ENCODE data around the gene PIGQ. TPM values are rescaled to one million over a fixed set of nuclear protein-coding genes. Genes with fewer than 3 reads are reported as not detected.

The PIGQ gene
- total RNA-seq, 1 experiment from 2014 or later, result 38.8 TPM

DNA sequence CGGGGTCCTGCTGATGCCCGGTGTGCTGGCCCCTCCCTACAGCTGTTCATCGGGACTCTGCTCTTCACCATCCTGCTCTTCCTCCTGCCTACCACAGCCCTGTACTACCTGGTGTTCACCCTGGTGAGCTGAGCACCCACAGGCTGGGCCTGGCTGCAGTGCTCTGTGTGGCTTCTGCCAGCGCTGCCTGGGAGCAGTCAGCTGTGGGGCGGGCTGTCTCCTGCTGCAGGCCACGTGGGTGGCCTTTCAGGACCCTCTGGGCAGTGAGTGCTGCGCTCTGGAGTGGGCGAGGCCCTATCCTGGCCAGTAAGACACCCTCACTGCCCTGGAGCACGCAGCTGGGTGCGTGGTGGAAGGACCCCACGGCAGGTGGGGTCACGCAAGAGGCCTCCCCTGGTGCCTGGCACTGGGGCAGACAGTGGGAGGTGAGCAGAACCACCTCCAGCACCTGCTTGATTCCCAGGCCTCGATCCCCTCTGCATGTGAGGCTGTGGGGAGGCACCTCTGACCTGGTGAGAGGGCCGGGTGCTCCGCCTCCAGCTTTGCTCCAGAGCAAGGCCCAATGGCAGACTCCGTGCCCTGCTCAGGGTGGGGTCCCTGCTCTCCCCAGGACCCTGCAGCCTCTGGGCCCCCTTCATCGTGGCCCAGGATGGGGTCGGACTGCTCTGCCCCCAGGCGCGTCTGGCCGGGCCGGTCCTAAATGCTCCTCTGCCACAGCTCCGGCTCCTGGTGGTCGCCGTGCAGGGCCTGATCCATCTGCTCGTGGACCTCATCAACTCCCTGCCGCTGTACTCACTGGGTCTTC lies 10.6 kb downstream of the PIGQ start:
- no peak for DNase-seq (ENCODE audit: low spot score)
- in situ Hi-C loops (cut with HindIII; ENCODE audit: low sequenced_read_pairs), result no loop called here

DNA sequence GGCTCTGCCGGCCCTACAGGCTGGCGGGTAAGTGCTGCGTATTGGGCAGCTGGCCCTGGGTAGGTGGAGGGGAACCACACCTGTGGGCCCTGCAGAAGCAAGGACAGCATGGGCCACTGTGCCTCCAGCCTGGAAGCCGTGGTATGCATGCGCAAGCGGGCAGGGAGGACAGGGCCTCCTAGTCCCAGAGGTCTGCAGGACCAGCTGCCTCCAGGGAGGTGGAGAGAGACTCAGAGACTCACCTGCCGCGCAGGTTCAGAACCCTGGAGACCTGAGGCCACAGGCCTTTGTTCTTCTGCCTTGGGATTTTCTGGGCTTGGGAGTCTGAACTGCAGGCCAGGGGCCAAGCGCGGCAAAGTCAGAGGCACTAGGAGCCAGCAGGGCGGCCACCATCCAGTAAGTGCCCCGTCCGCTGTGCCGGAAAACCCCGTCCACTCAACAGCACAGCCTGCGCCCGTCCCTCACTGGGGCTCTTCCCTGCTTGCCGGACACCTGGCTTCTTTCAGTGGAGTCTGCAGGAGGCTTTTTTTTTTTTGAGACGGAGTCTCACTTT lies 11.3 kb downstream of the PIGQ start:
- in situ Hi-C loops (cut with HindIII; ENCODE audit: low sequenced_read_pairs), result no loop called here
- DNase-seq (ENCODE audit: low spot score), result no peak

- no peak for DNase-seq (ENCODE audit: low spot score)
- in situ Hi-C loops (cut with HindIII; ENCODE audit: low sequenced_read_pairs), result no loop called here
Observed at GRCh38 chr16:582218-582613, 12.4 kb downstream of the PIGQ start.

GRCh38 chr16:582614-583331 lies 13.0 kb downstream of the PIGQ start:
- in situ Hi-C loops (cut with HindIII; ENCODE audit: low sequenced_read_pairs), result no loop called here

DNA sequence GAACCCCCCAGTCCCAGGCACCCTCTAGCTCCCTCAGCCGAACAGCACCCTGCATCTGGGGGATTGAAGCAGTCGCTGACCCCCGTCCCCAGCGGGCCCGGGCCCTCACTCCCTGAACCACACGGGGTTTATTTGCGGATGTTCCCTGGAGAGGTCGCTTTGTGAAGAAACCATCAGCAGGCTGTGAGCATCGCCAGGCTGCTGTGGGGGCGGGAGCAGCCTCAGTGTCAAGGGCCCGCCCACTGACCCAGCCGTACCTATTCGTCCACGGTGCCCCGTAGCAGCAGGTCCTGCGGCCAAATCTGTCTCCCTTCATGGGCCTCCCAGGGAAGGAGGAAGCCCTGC lies 13.7 kb downstream of the PIGQ start:
- in situ Hi-C loops (cut with HindIII; ENCODE audit: low sequenced_read_pairs), result no loop called here

More at GRCh38 chr16:582614-583331, 13.0 kb downstream of the PIGQ start:
- DNase-seq (ENCODE audit: low spot score), result peak; percentile 89

DNA sequence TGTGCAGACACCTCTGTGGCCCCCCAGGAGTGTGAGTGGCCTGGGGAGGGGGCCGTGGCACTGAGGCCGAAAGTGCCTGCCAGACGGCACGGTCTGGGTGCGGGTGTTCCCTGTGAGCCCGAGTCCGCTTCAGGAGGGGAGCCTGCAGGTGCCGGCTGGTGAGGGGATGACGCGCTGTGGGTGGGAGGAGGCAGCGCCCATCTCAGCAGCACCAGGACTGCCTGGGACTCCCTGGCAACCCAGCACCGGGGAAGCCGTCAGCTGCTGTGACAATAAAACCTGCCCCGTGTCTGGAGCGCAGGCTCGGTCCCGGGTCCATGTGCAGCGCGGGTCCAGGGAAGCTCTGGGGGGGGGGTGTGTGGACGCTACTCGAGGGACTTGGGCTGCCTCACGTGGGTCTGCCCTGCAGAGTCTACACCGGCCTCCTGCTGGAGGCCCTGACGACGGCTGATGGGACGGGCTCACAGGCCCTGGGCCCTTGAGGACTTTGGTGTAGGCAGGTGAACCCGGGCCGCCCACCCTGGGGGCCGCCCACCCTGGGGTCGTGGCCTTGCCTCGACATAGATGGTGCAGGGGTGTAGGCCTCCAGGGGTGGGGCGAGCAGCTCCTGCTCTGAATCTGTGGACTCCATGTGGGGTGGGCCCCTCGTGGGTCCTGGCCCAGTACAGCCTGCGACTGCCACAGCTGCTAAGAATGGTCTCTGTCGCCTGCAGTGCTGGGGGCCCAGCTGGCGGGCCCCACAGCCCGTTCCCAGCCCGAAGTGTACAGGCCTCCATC lies 14.2 kb downstream of the PIGQ start:
- DNase-seq (ENCODE audit: low spot score), result no peak
- in situ Hi-C loops (cut with HindIII; ENCODE audit: low sequenced_read_pairs), result no loop called here

More for the DNA sequence above, 13.7 kb downstream of the PIGQ start:
- no peak for DNase-seq (ENCODE audit: low spot score)

- no peak for DNase-seq (ENCODE audit: low spot score)
- in situ Hi-C loops (cut with HindIII; ENCODE audit: low sequenced_read_pairs), result no loop called here
Observed at GRCh38 chr16:585351-585750, 15.6 kb downstream of the PIGQ start.

GRCh38 chr16:586047-586644 lies 16.4 kb downstream of the PIGQ start:
- no peak for DNase-seq (ENCODE audit: low spot score)
- in situ Hi-C loops (cut with HindIII; ENCODE audit: low sequenced_read_pairs), result no loop called here

GRCh38 chr16:586645-587590 lies 17.1 kb downstream of the PIGQ start:
- in situ Hi-C loops (cut with HindIII; ENCODE audit: low sequenced_read_pairs), result no loop called here
- no peak for DNase-seq (ENCODE audit: low spot score)

GRCh38 chr16:588639-588888 lies 18.8 kb downstream of the PIGQ start:
- no peak for DNase-seq (ENCODE audit: low spot score)
- in situ Hi-C loops (cut with HindIII; ENCODE audit: low sequenced_read_pairs), result no loop called here

DNA sequence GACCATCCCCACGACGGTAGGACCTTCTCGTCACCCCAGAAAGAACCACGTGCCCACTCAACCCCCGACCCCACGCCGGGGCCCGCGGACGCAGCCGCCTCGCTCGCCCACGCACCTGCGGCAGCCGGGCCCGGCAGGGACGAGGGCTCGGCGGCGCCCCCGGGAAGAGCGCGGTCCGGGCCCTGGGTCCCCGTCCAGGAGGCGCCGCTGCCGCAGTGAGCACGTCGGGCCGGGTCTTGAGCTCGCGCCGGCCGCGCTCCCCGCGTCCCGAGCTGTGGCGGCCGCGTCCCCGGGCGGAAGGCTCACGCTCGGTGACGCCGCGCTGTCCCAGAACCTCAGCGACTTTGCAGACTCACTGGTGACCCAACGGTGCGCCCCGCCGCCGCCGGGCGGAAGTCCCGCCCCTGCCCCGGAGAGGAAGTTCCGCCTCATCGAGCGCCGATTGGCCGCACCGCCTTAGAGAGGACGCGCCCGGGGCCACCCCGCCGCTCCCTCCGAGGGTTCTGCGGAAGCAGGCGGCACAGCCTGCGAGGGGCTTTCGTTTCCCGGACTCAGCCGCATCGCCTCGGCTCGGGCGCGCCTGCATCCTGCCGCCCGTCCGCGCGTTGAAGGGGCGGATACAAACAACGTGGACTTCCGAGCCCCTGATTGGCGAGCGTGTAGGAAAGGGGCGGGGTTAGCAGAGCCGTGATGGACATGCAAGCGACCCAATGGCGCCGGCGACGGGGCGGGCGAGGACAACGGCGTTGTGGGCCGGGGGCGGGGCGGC lies 19.3 kb downstream of the PIGQ start:
- in situ Hi-C loops (cut with HindIII; ENCODE audit: low sequenced_read_pairs), result no loop called here
- DNase-seq (ENCODE audit: low spot score), result peak; percentile 97

DNA sequence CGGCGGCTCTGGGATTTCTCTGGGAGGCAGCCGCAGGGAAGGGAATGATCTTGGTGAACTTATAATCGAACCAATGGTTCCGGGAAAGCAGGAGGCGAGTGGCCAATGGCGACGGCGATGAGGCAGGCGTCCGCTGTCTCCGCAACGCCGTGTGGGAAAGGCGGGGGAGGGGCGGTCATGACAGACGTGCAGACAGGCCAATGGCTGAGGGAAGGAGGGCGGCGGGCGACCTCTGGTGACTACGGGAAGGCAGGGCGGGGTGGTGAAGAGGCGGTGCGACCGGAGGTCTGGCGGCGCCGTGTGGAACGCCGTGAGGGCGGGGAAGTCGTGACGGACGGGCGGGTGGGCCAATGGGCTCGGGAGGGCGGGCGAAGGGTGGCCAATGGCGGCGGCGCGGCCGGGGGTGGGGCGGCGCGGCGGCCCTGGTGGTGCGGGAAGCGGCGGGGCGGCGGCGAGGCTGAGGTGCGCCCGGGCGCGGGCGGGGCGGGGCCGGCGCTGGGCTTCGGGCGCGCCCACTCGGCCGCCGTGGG lies 20.0 kb downstream of the PIGQ start, which contains the start of gene RAB40C:
RAB40C (plus strand) TSS at position 409 of the 530 bp plus-strand sequence. CDS start 226 bp downstream, outside the sequence.
- peak; percentile 99 for DNase-seq (ENCODE audit: low spot score)
- in situ Hi-C loops (cut with HindIII; ENCODE audit: low sequenced_read_pairs), result no loop called here

DNA sequence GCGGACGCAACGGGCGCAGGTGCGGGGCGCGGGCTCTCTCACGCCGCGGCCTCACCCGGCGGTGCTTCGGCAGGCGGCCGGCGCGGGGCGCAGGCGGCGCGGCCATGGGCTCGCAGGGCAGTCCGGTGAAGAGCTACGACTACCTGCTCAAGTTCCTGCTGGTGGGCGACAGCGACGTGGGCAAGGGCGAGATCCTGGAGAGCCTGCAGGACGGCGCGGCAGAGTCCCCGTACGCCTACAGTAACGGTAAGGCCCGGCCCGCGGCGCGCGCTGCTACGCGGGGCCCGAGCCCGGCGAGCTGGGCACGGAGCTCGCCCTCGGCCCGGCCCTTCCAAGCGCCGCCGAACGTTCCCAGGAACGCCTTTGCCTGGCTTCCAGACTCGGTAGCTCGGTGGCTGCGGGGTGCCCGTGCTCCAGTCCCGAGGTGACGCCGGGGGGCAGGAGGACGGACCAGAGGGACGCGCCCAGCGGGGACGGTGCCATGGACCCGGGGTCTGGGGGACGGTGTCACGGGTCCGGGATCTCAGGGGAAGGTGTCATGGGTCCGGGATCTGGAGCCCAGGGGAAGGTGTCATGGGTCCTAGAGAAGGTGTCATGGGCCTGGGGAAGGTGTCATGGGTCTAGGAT lies 20.5 kb downstream of the PIGQ start:
- DNase-seq (ENCODE audit: low spot score), result no peak
- in situ Hi-C loops (cut with HindIII; ENCODE audit: low sequenced_read_pairs), result no loop called here

- DNase-seq (ENCODE audit: low spot score), result no peak
- in situ Hi-C loops (cut with HindIII; ENCODE audit: low sequenced_read_pairs), result no loop called here
Observed at GRCh38 chr16:590815-591200, 21.0 kb downstream of the PIGQ start.

- no peak for DNase-seq (ENCODE audit: low spot score)
- in situ Hi-C loops (cut with HindIII; ENCODE audit: low sequenced_read_pairs), result no loop called here
Observed at GRCh38 chr16:591231-591630, 21.5 kb downstream of the PIGQ start.

DNA sequence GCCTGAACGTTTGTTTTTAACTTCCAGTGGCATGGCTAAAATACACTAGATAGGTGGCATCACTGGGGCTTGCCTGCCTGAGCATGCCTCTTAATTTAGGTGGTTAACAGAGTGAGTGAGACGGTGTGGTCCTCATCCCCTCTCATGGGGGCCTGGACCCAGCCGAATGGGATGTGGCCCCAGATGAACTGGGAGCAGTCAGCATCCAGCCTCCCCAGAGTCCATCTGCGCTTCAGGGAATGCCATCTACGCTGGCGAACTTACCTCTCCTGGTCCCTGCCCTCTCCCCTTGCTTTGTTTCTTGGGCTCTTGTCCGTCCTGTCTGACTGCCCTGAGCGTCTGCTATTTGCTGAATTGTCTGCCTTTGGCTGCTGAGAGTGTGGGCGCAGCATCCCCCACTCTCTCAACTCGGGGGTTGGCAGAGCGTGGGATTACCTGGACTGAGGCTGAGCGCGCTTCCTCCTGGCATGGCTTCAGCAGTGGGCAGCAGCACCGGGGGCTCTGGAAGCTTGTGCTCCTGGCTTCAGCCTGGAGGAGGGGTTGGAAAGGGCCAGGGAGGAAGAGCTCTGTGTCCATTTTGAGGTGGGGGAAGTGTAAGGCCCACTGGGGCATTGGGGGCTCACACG lies 22.2 kb downstream of the PIGQ start:
- in situ Hi-C loops (cut with HindIII; ENCODE audit: low sequenced_read_pairs), result no loop called here
- DNase-seq (ENCODE audit: low spot score), result no peak
